AG09319 (cell line): ENCODE results near the gene FOSL1.

ENCODE experiments used
- DNase-seq: peaks from one replicate; pipeline ENCODE4 v3.0.0-alpha.2; 2010; ENCODE audit warnings: low read depth; ENCODE audit errors: extremely low read depth
- TF ChIP-seq, protein P1 (sequence below): IDR thresholded peaks from 2 replicates; pipeline ENCODE4 v1.5.1; 2011; ENCODE audit warnings: low read depth, mild to moderate bottlenecking, inconsistent platforms, low read length, moderate library complexity

Gene FOSL1

DNA sequence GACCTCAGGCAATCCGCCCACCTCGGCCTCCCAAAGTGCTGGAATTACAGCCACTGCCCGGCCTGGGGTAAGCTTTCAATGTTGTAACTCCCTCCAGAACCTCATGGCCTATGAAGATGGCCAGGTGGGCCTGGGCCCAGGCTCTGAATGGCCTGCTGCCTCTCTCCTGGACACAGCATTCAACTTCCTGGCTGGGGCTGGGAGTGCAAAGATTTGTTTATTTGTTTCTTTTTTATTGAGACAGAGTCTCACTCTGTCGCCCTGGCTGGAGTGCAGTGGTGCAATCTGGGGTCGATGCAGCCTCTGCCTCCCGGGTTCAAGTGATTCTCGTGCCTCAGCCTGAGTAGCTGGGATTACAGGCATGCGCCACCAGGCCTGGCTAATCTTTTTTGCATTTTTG, 44.6 kb upstream of the FOSL1 start:
- no peak for DNase-seq
- TF ChIP-seq, protein P1, sequence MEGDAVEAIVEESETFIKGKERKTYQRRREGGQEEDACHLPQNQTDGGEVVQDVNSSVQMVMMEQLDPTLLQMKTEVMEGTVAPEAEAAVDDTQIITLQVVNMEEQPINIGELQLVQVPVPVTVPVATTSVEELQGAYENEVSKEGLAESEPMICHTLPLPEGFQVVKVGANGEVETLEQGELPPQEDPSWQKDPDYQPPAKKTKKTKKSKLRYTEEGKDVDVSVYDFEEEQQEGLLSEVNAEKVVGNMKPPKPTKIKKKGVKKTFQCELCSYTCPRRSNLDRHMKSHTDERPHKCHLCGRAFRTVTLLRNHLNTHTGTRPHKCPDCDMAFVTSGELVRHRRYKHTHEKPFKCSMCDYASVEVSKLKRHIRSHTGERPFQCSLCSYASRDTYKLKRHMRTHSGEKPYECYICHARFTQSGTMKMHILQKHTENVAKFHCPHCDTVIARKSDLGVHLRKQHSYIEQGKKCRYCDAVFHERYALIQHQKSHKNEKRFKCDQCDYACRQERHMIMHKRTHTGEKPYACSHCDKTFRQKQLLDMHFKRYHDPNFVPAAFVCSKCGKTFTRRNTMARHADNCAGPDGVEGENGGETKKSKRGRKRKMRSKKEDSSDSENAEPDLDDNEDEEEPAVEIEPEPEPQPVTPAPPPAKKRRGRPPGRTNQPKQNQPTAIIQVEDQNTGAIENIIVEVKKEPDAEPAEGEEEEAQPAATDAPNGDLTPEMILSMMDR = no peak

DNA sequence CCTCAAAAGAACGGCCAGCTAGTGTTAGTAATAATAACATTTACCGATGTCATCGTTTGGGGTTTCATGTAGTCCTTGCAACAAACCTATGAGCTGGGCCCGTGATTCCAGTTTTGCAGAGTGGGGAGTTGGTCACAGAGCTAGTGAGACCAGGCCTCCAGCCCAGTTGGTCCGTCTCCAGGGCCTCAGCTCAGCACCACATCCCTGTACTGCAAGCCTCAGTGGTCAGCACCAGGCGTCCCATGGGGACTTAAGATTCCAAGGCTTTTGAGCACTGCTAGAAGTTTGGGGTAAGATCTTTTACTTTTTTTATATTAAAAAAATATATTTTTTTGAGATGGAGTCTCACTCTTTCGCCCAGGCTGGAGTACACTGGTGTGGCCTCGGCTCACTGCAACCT, 44.0 kb upstream of the FOSL1 start:
- TF ChIP-seq, protein P1 = no peak
- no peak for DNase-seq

DNA sequence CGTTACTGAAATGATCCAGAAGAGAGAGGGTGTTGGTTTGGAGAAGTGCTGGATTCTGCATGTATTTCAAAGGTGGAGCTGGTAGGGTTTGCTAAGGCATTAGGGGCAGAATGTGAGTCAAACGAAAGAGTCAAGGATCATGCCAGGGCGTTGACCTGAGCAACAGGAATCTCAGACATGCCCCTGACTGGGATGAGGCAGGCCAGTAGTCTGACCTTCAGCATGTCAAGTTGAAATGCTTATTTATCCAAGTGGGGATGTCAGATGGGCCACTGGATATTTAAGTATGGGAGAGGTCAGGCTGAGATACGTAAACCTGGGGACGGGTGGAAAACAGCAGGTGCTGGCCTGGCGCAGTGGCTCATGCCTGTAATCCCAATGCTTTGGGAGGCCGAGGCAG, 42.3 kb upstream of the FOSL1 start:
- TF ChIP-seq, protein P1 = no peak
- DNase-seq = no peak

DNA sequence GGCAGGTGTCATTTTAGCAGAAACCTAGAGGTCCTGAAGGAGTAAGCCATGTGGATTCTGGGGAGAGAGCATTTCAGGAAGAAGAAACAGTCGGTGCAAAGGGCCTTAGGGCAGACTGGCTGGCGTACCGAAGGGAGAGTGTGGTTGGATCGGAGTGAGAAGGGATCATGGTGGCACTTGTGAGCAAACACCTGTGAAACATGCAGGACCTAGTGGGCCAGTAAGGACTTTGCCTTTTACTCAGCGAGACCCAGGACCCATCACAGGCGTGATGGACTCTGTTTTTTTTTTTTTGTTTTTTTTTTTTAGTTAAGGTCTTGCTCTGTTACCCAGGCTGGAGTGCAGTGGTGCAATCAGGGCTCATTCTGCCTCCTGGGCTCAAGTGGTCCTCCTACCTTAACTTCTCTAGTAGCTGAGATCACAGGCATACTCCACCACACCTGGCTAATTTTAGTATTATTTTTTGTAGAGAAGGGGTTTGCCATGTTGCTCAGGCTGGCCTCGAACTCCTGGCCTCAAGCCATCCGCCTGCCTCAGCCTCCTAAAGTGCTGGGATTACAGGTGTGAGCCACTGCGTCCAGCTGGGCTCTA, 41.6 kb upstream of the FOSL1 start:
- DNase-seq = no peak
- TF ChIP-seq, protein P1 = no peak

DNA sequence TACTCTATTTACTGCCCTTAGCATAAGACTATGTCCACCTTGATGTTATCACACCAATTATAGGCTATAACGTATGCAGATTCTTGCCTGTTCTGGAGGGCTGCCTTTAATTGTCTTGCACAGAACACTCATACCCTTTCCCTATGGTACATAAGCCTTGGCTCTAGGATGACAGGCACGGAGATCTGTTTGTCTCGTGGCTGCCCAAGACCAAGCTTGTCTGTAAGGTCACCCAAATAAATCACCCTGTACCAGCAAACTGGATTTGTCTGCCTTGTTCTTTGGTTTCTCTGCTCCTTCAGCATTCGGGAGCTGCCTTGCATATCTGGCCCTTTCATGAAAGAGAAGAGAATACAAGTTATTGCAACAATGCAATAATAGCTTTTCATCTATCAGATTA, 37.6 kb upstream of the FOSL1 start:
- no peak for DNase-seq
- TF ChIP-seq, protein P1 = no peak

DNA sequence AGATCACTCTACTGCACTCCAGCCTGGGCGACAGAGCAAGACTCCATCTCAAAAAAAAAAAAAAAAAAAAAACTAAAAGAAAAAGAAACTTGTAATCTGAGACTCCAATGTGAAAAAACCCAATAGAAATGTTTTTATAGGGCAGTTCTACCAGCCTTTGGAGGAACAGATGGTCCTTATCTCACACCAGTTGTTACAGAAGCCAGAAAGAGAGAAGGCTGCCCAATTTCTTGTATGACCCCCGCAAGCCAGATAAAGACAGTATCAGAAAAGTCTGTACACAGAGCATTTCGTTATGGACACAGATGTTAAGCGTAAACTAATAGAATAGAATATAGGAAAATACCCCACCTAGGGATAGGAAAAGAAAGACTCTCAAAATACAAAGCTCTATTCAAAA, 33.8 kb upstream of the FOSL1 start:
- TF ChIP-seq, protein P1 = no peak
- no peak for DNase-seq

DNA sequence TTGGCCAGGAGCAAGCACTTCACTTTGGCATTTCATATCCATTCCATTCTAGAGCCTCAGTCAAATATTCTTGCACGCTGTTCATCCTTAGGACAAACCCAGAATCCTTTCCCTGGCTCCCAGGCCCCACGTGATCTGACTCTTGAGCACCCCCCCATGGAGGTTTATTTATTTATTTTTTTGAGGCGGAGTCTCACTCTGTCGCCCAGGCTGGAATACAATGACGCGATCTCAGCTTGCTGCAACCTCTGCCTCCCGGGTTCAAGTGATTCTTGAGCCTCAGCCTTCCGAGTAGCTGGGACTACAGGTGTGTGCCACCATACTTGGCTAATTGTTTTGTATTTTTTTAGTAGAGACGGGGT, 32.4 kb upstream of the FOSL1 start:
- DNase-seq = no peak
- TF ChIP-seq, protein P1 = no peak
